Activated CD4-positive, CD25-positive, alpha-beta regulatory T cell (primary cell): ENCODE data around the gene N4BP2.

Experiments used
- DNase-seq, 4 experiments: peaks; one replicate each; lab custom pipeline; 2025; lab: John Stamatoyannopoulos, UW

N4BP2 gene

DNA sequence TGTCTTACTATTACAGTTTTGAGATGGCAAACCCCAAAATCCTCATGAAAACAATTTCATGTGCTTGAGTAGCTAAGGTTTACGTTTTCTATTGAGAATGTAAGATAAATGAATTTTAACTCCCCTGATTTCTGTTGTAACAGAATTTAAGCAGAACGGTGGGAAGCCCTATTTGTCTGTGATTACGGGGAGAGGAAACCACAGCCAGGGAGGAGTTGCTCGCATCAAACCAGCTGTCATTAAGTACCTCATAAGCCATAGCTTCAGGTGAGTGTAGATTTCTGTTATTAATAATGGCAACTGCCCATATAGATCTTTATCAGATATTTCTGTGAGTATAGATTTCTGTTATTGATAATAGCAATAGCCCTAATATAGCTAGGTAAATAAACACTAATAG lies 96.0 kb downstream of the N4BP2 start:
- peak in 1 of 4 experiments; percentile 6 for DNase-seq

DNA sequence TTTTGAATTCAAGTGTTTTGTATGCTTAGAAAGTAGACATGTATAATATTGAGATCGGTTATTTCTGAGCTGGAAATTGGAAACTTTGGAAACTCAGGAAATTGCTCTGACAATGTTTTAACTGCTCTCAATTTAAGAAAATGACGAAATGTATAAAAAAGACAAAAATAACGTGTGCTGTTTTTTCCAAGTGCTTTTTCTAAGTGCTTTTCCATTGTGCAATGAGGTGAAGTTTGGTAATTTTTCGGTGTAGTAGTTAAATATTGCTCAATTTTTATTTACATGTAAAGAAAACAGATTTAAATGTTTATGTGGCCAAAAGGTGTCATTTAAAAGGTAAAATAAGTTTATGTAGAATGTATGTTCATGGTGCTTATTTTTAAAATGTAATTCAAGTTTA lies 100.8 kb downstream of the N4BP2 start:
- DNase-seq = no peak

DNA sequence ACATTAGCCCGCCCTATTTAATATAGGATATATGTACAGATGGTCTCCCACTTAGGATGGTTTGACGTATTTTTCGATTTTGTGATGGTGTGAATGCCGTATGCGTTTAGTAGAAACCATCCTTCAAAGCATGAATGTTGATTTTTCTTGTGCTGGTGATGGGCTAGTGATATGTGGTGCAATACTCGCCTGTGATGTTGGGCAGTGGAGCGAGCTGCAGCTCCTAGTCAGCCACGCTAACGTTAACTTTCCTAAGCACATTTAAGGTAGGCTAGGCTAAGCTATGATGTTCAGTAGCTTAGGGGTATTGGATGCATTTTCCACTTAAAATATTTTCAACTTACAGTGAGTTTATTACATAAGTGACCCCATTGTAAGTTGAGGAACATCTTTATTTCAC lies 103.6 kb downstream of the N4BP2 start:
- DNase-seq = no peak

DNA sequence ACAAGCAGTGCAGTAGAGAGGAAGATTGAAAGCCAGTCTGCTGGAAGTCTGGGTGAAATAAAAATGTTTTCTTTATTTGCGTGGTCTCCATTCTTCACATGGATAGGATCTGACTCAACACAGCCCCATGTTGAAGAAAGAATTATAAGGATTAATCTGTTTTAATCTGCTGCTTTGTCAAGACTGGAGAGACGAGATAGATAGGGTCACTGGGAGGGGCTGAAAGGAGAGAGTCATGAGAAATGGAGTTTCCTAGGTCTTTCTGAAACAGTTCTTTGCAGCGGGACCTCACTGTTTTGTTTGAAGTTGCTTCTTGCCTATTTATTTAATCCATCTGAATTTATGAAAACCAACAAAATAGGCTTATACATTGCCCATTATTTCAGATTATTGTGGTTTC lies 107.8 kb downstream of the N4BP2 start:
- DNase-seq = no peak

DNA sequence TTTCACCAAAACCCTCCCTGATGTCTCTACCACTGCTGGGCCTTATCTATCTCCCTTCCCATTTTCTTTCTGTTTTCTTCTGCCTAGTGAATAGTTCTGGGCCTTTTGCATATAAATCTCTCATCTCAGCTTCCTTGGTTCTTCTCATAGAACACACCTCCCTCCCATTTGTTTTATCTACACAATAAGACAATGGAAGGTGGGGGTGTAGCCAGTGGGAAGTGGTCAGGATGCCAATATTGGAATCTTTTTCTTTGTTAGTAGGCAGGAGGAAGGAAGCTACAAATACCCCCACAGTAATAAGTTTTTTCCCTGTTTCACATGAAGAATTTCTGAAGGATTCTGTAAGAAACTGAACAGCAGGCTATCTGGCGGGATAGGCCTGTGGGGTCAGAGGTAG lies 109.3 kb downstream of the N4BP2 start:
- no peak for DNase-seq

DNA sequence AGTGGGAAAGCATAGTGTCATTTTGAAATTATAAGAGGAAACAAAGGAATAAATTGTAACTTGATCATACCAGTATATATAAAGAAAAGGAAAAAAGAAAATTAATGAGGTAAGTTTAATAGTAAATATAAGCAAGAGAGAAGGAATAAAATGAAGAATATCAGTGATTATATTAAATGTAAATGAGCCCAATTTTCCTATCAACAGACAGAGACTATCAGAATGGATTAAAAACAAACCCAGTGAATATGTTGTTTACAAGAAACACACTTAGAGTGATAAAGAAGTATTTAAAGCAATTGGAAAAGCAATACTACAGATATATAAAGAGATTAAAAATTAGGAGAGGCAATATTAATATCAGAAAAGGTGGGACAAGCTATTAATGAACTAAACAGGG lies 111.4 kb downstream of the N4BP2 start:
- DNase-seq = no peak

DNA sequence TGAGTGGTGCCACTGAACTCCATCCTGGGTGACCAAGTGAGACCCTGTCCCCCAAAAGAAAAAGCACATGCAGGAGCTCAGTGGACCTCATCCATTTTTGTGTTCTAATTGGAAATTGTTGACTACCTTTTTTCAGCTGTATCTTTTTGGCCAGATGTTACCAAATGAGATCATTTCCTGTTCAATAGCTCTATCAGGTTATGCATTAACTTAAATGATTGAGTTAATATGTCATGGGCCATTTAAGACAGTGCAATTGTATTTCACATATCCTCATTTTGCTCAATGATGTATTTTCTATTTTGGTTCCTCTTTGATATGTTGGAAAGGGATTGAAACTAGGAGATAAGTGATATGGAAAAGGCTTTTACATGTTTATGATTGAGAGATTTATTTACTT lies 113.9 kb downstream of the N4BP2 start:
- no peak for DNase-seq

DNA sequence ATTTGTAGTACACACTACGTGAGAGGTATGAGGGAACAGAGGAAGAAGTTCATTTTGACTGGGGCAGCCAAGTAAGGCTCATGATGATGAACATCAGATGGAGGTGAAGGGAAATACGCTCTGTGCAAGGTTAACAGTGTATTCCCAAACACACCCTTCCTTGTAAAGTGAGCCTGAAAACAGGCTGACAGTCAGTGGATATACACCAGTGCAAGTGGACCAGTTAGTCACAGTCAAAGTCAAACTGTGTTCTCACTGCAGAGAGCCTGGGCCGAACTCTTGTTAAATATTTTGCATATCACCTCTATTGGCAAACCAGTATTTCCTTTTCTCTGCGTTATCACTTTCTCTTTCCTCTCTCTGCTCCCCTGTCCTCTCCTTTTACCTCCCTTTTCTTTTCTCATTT lies 116.8 kb downstream of the N4BP2 start:
- no peak for DNase-seq

DNA sequence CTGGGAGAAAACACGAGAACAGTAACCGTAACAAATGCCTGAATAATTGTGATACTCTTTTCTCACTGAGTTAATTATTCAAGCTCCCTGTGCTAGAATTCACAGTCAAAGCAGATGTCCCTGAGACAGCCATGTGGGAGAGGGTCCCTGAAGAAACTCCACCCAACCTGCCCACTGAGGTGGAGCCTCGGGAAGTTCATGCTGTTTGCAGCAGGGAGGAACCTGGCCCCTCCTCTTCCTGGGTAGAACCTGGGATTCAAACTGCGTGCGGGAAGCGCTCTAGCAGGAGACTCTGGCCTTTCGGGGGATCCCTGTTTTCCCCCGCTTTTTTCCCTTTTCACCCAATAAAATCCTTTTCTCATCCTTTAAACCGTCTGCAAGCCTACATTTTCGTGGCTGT lies 120.0 kb downstream of the N4BP2 start:
- no peak for DNase-seq

DNA sequence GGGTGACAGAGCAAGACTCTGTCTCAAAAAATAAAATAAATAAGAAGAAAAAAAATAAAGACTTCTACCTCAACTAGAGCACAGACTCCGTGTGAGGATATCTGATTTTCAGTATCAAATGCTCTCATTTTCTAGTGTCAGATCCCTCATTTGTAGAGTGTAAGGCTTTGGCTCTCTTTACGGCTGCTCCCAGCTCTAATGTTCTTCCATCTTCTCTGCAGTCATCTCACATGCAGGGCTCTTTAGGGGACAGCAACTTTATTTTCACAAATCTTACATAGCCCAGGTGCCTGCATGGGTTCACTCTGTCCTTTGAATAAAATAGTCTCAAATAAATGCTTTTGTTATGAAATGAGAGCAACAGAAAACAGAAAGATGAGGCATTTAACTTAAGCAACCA lies 120.9 kb downstream of the N4BP2 start:
- DNase-seq = no peak

DNA sequence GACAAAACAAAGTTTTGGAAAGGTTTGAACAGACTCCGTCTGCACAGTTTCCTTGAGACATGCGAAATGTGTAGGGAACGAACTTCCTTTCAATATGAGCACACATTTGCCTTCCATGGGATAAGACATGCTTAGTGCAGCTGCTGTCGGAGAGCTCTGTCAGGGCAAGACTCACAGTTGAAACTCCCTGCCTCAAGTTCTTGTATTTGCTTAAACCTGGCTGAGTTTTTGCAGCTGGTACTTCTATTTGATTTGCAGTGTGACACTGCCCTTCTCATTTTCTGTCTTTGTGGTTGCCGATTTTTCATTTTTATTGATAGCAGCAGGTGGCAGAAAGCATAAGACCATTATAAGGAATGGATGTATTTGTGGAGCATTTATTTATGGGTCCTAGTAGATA lies 122.0 kb downstream of the N4BP2 start:
- no peak for DNase-seq

DNA sequence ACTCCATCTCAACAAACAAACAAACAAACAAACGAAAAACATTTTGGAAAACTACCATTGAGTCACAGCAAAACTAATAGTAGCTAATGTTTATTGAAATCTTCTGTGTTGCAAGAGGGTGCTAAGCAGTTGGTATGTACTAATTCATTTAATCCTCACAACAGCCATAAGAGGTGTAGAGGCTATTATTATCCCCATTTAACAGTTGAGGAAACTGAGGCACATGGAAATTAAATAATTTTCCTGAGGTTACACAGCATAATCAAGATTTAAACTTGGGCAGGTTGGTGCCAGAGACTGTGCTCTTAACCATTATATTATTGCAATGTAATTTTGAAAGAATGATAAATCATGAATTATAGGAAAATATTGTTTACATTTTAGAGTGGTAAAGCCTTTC lies 122.7 kb downstream of the N4BP2 start:
- no peak for DNase-seq

DNA sequence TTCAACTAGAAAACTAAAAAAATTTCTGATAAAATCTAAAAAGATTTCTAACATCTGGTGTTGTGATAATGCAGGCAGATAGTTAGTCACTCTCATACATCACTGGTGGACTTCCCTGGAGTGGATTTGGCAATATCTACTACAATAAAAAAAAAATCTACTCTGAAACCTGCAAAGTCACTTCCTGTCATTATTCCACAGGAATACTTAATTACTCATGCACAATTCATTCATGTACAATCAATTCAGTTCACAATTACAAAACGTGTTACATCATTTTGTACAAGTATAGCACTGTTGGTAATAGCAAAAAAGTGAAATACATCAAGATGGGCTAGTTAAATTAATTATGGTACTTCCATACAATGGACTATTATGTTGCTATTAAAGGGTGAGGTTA lies 123.7 kb downstream of the N4BP2 start:
- DNase-seq = no peak

DNA sequence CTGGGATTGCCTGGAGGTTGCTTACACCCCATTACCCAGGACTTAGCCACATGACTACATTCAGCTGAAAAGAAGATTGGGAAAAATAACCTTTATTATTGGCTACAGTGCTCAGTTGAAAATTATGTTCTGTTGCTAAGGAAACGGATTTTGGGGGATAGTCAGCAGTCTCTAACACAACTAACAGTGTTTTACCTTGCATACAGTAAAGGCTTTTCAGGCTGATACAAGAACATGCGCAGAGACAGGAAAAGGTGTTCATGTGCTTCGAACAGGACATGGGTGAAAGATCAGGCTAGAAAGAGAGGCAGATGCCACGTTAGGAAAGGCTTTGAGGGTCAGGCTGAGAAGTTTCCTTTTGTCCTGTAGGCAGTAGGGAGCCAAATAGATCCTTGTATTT lies 125.4 kb downstream of the N4BP2 start:
- no peak for DNase-seq

DNA sequence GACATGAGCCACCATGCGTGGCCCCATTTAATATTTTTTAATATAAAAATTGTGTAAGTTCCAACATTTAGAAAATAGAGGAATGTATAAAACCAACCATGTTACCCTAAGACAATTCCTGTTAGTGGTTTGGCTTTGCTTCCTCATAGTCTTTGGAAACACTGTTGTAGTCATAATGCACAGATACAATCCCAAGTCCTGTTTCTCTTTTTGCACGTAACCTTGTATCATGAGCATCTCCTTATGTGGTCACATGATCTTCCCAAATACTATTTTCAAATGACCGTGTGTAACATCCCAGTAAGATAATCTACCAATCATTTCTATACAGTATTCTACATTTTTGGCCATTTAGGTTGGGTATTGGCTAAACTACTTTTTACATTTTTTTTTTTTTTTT lies 126.3 kb downstream of the N4BP2 start:
- no peak for DNase-seq

DNA sequence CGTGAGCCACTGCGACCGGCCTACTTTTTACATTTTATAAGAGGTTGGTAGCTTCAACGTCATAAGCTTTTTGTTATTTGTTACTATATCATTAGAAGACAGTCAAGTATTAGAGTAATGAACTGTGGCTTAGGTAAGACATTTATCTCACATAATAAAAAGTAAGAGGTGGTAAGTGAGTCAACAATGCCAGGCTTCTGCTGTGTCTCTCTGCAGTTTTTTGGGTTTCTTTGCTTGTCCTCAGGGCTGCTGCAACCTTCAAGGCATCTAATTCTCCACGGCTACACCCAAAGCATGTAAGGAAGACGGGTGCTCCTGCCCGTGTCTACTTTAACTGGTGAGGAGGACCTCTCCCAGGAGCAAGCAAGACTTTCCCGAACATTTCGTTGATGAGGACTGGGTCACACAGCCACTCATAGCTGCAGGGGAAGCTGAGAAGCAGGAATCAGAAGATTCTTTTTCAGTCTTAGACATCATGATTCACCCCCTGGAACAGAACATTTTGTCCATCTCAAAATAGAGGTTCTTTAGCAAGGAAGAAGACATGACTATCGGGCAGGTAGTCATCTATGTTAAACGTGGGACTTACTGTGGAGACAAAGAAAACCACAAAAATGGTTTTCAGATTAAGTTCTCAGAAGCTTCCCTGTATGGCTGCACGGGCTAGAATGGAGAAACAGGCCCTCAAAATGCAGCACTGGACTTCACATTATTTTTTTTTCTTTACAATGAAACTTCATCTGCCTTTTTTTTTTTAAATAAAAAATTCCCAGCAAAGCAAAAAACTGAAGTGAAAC lies 127.2 kb downstream of the N4BP2 start:
- DNase-seq = no peak

DNA sequence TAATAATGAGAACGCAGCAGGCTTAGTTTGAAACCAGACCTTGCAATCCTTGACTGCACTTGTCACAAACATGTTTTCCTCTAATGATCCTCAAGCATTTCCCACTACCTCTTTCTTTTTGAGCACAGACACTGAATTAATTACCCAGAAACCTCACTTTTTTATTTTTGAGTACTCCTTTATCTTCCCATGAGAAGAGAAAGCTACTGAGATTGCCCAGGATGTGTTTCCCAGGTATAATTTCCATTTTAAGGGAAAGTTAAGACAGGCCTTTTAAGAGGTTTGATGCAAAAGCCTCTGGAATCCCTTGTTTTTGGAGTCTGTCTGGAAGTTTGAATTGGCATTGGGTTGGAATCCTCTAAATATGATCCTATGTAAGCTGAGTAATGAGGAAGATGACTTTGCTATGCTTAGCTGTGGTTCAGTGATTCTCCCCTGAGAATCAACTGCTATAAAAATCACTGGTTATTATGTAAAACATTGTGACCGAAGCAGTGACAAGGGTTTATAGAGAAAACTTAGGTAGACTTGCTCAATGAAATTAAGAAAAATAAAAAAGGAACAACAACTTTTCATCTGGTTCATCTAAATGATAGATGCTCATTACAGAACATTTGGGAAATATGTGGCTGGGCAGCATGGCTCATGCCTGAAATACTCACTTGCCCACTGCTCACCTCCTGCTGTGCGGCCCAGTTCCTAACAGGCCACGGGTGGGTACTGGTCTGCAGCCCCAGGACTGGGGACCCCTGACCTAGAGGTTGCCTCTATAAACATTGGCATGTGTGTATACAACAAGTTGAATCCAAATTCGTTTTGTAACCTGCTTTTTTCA lies 129.4 kb downstream of the N4BP2 start:
- no peak for DNase-seq

DNA sequence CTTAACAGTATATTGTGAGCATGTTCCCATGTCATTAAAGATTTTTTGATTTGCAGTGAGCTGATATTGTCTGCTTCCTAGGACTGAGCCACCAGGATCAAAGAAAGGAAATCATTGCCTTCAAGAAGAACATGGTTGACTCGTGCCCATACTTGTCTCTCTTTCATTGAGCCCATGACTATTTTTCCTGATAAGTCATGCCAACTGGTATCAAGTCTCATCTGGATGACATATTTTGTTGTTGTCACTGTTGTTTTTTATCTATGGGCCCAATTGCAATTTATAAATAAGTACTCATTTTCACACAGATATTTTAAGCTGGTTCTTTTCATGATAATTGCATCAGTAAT lies 130.0 kb downstream of the N4BP2 start:
- DNase-seq = no peak

DNA sequence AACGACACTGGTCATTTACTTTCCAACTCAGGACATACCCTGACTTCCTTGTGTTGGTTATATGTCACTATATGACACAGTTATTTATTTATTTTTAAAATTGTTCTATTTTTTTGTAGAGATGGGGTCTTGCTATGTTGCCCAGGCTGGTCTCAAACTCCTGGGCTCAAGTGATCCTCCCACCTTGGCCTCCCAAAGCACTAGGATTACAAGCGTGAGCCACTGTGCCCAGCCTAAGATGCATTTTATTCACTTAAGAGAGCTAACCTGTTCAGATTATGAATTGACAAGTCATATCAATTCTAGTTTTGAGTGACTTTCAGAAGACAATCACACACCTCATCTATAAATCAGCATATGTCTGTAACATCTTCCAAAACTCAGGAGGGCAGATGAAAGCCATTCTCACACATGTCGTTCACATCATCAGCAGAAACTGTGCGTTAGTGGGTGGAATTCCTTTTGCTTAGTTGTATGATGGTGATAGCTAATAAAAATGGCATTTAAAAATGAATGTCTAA lies 130.8 kb downstream of the N4BP2 start:
- DNase-seq = no peak

DNA sequence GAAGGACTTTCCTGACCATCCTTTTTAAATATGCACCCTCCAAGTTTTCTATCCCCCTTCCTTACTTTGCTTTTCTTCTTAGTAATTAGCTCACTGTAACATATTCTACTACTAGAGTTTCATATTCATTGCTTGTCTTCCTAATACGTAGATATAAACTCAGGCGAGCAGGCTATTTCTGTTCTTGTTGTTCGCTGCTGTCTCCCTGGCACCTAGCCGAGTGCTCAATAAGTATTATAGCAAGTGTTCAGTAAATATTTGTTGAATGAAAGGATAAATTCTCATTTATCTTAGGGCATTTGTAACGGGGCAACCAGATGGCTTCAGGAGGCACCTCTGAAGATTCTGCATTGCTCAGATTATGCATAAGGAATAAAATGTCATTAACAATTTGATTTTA lies 133.4 kb downstream of the N4BP2 start:
- DNase-seq = no peak

DNA sequence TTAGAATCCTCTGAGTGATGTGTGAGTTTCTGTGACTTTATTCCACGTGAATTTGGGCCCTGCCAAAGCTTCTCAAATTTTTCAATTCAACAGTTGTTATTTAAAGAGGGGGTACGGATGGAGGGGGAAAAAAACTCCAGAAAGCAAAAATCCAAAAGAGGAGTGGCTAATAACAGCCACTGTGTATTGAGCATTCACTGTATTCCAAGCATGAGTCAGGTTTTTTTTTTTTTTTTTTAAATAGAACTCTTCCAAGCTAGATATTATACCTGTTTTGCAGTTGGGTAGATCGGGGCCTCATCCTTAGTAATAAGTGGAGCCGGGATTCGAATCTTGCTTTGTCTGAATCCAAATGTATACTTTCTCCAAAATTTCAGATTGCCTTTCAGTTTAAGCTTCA lies 133.8 kb downstream of the N4BP2 start:
- DNase-seq = no peak

DNA sequence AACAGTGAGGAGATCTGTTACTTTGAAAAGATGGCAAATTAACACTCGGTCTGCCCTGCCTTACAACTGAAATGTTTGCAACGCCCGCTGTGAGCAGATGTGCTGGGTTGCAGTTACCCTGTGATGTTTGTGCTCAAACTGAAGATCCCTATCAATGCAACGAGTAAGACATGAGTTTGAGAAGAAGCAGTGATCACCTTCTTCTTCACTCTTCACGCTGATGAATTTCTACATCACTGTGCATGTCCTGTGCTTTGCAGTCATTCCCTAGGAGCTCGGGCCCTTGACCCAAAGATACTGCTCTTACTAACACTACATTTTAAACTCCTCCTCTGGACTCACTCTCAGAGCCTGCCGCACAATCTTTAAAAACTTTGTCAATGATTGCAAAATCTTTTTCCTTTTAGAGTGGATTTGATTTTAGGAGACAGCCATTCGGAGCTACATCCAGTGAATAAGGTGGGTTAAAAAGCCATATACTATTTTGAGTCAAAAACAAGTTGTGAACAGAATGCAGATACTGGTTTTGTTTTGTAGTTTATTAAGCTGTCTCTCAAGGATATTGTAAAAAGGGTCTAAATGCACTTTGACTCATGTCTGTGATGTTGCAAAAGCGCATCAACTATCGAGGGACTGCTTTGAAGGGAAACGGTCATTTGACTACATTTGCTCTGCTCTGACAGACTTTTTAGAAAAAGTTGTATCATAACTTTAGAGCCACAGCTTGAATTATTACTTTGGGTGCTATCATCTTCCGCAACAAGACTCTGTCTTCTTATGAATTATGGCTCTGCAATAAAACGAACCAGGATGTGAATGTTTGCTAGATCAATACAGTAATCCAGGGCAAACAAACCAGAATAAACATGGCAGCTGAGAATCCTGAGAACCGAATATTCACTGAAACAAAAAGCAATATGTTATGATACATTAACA lies 134.5 kb downstream of the N4BP2 start:
- no peak for DNase-seq
